Activated gamma-delta T cell (primary cell): ENCODE data around the gene CFAP299.

Experiments used
- DNase-seq: peaks from one replicate; lab custom pipeline; 2025; lab: John Stamatoyannopoulos, UW

The CFAP299 gene

GRCh38 chr4:80839281-80839680, 503.8 kb downstream of the CFAP299 start:
- no peak for DNase-seq

GRCh38 chr4:80839792-80840191, 504.3 kb downstream of the CFAP299 start:
- DNase-seq, result no peak

- no peak for DNase-seq
Observed at GRCh38 chr4:80840396-80840795, 504.9 kb downstream of the CFAP299 start.

GRCh38 chr4:80841587-80842281, 506.2 kb downstream of the CFAP299 start:
- DNase-seq, result no peak

GRCh38 chr4:80846210-80846609, 510.7 kb downstream of the CFAP299 start:
- no peak for DNase-seq

- DNase-seq, result no peak
Observed at GRCh38 chr4:80852061-80852460, 516.5 kb downstream of the CFAP299 start.

GRCh38 chr4:80873571-80873970, 538.0 kb downstream of the CFAP299 start:
- no peak for DNase-seq

GRCh38 chr4:80874979-80875378, 539.4 kb downstream of the CFAP299 start:
- DNase-seq, result no peak

- DNase-seq, result no peak
Observed at GRCh38 chr4:80875642-80876041, 540.1 kb downstream of the CFAP299 start.

GRCh38 chr4:80876810-80877209, 541.3 kb downstream of the CFAP299 start:
- no peak for DNase-seq

GRCh38 chr4:80878218-80878617, 542.7 kb downstream of the CFAP299 start:
- no peak for DNase-seq

- no peak for DNase-seq
Observed at GRCh38 chr4:80897537-80898303, 562.2 kb downstream of the CFAP299 start.

GRCh38 chr4:80900908-80901307, 565.4 kb downstream of the CFAP299 start:
- DNase-seq, result no peak

- DNase-seq, result no peak
Observed at GRCh38 chr4:80903020-80903419, 567.5 kb downstream of the CFAP299 start.

GRCh38 chr4:80909938-80910337, 574.4 kb downstream of the CFAP299 start:
- DNase-seq, result no peak

- DNase-seq, result no peak
Observed at GRCh38 chr4:80911458-80911857, 575.9 kb downstream of the CFAP299 start.

- no peak for DNase-seq
Observed at GRCh38 chr4:80912350-80912749, 576.8 kb downstream of the CFAP299 start.

GRCh38 chr4:80913381-80913780, 577.9 kb downstream of the CFAP299 start:
- DNase-seq, result no peak

- no peak for DNase-seq
Observed at GRCh38 chr4:80916770-80917169, 581.2 kb downstream of the CFAP299 start.

GRCh38 chr4:80918004-80918403, 582.5 kb downstream of the CFAP299 start:
- DNase-seq, result no peak

- DNase-seq, result no peak
Observed at GRCh38 chr4:80921441-80921840, 585.9 kb downstream of the CFAP299 start.

- DNase-seq, result no peak
Observed at GRCh38 chr4:80922941-80923340, 587.4 kb downstream of the CFAP299 start.

- no peak for DNase-seq
Observed at GRCh38 chr4:80925293-80925692, 589.8 kb downstream of the CFAP299 start.
